KMS-11 (cell line): ENCODE measurements around the gene OR5M11.

Experiments
- H2AFZ ChIP-seq: fragments of 200-600 bp; sonication (generic); 2 replicates; pipeline ENCODE4 v1.6.1; 2016; ENCODE audit warnings: antibody characterized with exemption, mixed run types, low read depth
- H3K27ac ChIP-seq: fragments of 200-600 bp; sonication (generic); 2 replicates; pipeline ENCODE4 v1.6.1; 2016; ENCODE audit warnings: mild to moderate bottlenecking, mixed run types
- H3K27me3 ChIP-seq: fragments of 200-600 bp; sonication (generic); 2 replicates; pipeline ENCODE4 v1.6.1; 2017; ENCODE audit warnings: mild to moderate bottlenecking, low read depth, mixed run types, moderate library complexity; ENCODE audit not compliant: insufficient read depth
- H3K36me3 ChIP-seq: fragments of 200-600 bp; sonication (generic); 2 replicates; pipeline ENCODE4 v1.6.1; 2017; ENCODE audit warnings: mild to moderate bottlenecking, mixed run types; ENCODE audit not compliant: insufficient read depth
- H3K4me1 ChIP-seq: fragments of 200-600 bp; sonication (generic); 2 replicates; pipeline ENCODE4 v1.6.1; 2016; ENCODE audit warnings: mild to moderate bottlenecking, low read depth, mixed run types; ENCODE audit not compliant: poor library complexity, severe bottlenecking
- H3K4me2 ChIP-seq: fragments of 200-600 bp; sonication (generic); 2 replicates; pipeline ENCODE4 v1.7.0; 2016; ENCODE audit warnings: mild to moderate bottlenecking, mixed run types
- H3K4me3 ChIP-seq: fragments of 200-600 bp; sonication (generic); IDR thresholded peaks from 2 replicates; pipeline ENCODE4 v1.6.1; 2017; ENCODE audit warnings: low read depth, low read length, mixed read lengths; ENCODE audit not compliant: insufficient read depth
- H3K79me2 ChIP-seq: fragments of 200-600 bp; sonication (generic); 2 replicates; pipeline ENCODE4 v1.6.1; 2016; ENCODE audit warnings: low read depth, mixed run types; ENCODE audit not compliant: insufficient read depth
- H3K9ac ChIP-seq: fragments of 200-600 bp; sonication (generic); 2 replicates; pipeline ENCODE4 v1.6.1; 2016; ENCODE audit warnings: mild to moderate bottlenecking, mixed run types
- H4K20me1 ChIP-seq: fragments of 200-600 bp; sonication (generic); 2 replicates; pipeline ENCODE4 v1.6.1; 2016; ENCODE audit warnings: mild to moderate bottlenecking, mixed run types; ENCODE audit not compliant: insufficient read depth
- TF ChIP-seq, protein P1 (sequence below): fragments of 200-600 bp; sonication (generic); conservative IDR thresholded peaks from 2 replicates; pipeline ENCODE4 v1.6.1; 2017; ENCODE audit warnings: low read depth, mild to moderate bottlenecking, antibody characterized with exemption, low read length, moderate library complexity, mixed read lengths

OR5M11 gene

DNA sequence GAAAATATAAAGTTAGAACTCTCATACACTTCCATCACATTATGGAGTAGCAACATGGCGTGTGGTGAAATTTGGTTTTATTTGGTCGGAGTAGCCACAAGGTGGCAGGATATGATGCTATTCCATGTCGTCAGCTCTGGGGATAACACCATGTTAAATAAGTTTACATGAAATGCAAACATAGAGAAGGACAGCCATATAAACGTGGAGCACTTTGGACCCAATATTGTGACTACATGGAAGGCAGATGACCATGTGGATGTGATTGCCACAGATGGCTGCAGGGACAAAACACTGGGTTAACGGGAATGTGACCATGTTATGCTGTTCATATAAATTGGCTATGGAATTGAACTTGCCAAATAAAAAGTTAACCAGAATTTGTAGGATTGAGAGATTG, 21.0 kb downstream of the OR5M11 start:
- TF ChIP-seq, protein P1, sequence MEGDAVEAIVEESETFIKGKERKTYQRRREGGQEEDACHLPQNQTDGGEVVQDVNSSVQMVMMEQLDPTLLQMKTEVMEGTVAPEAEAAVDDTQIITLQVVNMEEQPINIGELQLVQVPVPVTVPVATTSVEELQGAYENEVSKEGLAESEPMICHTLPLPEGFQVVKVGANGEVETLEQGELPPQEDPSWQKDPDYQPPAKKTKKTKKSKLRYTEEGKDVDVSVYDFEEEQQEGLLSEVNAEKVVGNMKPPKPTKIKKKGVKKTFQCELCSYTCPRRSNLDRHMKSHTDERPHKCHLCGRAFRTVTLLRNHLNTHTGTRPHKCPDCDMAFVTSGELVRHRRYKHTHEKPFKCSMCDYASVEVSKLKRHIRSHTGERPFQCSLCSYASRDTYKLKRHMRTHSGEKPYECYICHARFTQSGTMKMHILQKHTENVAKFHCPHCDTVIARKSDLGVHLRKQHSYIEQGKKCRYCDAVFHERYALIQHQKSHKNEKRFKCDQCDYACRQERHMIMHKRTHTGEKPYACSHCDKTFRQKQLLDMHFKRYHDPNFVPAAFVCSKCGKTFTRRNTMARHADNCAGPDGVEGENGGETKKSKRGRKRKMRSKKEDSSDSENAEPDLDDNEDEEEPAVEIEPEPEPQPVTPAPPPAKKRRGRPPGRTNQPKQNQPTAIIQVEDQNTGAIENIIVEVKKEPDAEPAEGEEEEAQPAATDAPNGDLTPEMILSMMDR, result no peak
- no peaks in the 10 kb centered on the region for H3K36me3 ChIP-seq
- no peak overlapping the region for H3K4me2 ChIP-seq
- H2AFZ ChIP-seq, result no peak overlapping the region
- no peaks in the 10 kb centered on the region for H3K27me3 ChIP-seq
- H3K9ac ChIP-seq, result no peak overlapping the region
- H3K79me2 ChIP-seq, result no peaks in the 10 kb centered on the region
- no peaks in the 10 kb centered on the region for H3K4me1 ChIP-seq
- no peak overlapping the region for H3K4me3 ChIP-seq
- no peaks in the 10 kb centered on the region for H4K20me1 ChIP-seq
- no peak overlapping the region for H3K27ac ChIP-seq

- H3K9ac ChIP-seq, result no peak overlapping the region
- no peak overlapping the region for H3K4me2 ChIP-seq
- no peaks in the 10 kb centered on the region for H3K4me1 ChIP-seq
- no peaks in the 10 kb centered on the region for H3K36me3 ChIP-seq
- H3K27me3 ChIP-seq, result no peaks in the 10 kb centered on the region
- no peaks in the 10 kb centered on the region for H3K79me2 ChIP-seq
- no peak overlapping the region for H2AFZ ChIP-seq
- H4K20me1 ChIP-seq, result no peaks in the 10 kb centered on the region
- H3K4me3 ChIP-seq, result no peak overlapping the region
- no peak overlapping the region for H3K27ac ChIP-seq
- TF ChIP-seq, protein P1, result no peak
Measured at GRCh38 chr11:56513280-56513679, 29.8 kb downstream of the OR5M11 start.

DNA sequence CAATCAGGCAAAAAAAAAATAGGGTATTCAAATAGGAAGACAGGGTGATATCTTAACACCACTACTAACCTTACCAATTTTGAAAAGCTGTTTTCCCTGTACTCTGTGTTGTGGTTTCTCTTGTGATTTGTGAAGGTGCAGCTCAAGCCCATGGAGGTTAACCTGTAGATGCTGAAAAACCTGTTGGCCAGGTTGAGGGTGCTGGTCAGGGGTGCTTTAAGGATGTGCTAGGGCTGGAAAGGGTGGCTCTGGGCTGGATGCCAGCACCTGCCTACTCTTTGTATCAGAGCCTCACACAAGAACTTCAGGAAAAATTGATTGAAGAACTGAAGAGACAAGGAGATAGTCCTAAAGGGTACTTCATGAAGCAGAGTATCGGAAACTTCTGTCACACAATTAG, 33.6 kb downstream of the OR5M11 start:
- Histone ChIP-seq H3K36me3 (no peaks in the 10 kb centered on the region), H3K4me2 (no peak overlapping the region), H3K9ac (no peak overlapping the region), H3K79me2 (no peaks in the 10 kb centered on the region), H2AFZ (no peak overlapping the region), H3K27me3 (no peaks in the 10 kb centered on the region), H3K27ac (no peak overlapping the region), H3K4me1 (no peaks in the 10 kb centered on the region), H4K20me1 (no peaks in the 10 kb centered on the region), H3K4me3 (no peak overlapping the region)
- TF ChIP-seq, protein P1, result no peak

DNA sequence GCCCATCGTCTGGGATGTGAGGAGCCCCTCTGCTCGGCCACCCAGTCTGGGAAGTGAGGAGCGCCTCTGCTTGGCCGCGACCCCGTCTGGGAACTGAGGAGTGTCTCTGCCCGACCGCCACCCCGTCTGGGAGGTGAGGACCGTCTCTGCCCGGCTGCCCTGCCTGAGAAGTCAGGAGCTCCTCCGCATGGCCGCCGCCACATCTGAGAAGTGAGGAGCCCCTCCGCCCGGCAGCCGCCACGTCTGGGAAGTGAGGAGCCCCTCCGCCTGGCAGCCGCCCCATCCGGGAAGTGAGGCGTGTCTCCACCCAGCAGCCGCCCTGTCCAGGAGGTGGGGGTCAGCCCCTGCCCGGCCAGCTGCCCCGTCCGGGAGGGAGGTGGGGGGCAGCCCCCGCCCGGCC, 46.0 kb downstream of the OR5M11 start:
- no peak overlapping the region for H2AFZ ChIP-seq
- no peaks in the 10 kb centered on the region for H3K4me1 ChIP-seq
- no peaks in the 10 kb centered on the region for H3K79me2 ChIP-seq
- no peak overlapping the region for H3K4me2 ChIP-seq
- no peaks in the 10 kb centered on the region for H4K20me1 ChIP-seq
- no peak overlapping the region for H3K4me3 ChIP-seq
- H3K27me3 ChIP-seq, result no peaks in the 10 kb centered on the region
- TF ChIP-seq, protein P1, result no peak
- no peak overlapping the region for H3K27ac ChIP-seq
- no peaks in the 10 kb centered on the region for H3K36me3 ChIP-seq
- H3K9ac ChIP-seq, result no peak overlapping the region

- Histone ChIP-seq H3K4me3 (no peak overlapping the region), H3K79me2 (no peaks in the 10 kb centered on the region), H3K27me3 (no peaks in the 10 kb centered on the region), H3K4me1 (no peaks in the 10 kb centered on the region), H3K36me3 (no peaks in the 10 kb centered on the region), H3K27ac (no peak overlapping the region), H4K20me1 (no peaks in the 10 kb centered on the region), H3K9ac (no peak overlapping the region), H3K4me2 (no peak overlapping the region), H2AFZ (no peak overlapping the region)
- TF ChIP-seq, protein P1, result no peak
Measured at GRCh38 chr11:56495117-56495516, 47.9 kb downstream of the OR5M11 start.
